HG03469 (cell line): ENCODE measurements around the gene ANKRD13B.

Experiments
- ATAC-seq: cut with Tn5 transposase; IDR thresholded peaks from one replicate; pipeline ENCODE4 v1.9.1; 2021; ENCODE audit warnings: mild to moderate bottlenecking, moderate library complexity, moderate number of reproducible peaks; ENCODE audit not compliant: unreplicated experiment

The ANKRD13B gene

GRCh38 chr17:29615492-29616299 lies 22.8 kb downstream of the ANKRD13B start:
- no peak for ATAC-seq

- ATAC-seq: no peak
Observed at GRCh38 chr17:29616300-29617048, 23.5 kb downstream of the ANKRD13B start.

GRCh38 chr17:29617125-29617480 lies 24.2 kb downstream of the ANKRD13B start:
- peak; percentile 33 for ATAC-seq

GRCh38 chr17:29617481-29618271 lies 24.7 kb downstream of the ANKRD13B start:
- ATAC-seq: no peak

- no peak for ATAC-seq
Observed at GRCh38 chr17:29618272-29619065, 25.5 kb downstream of the ANKRD13B start.

GRCh38 chr17:29619251-29619650 lies 26.3 kb downstream of the ANKRD13B start:
- ATAC-seq: no peak

GRCh38 chr17:29620271-29620670 lies 27.3 kb downstream of the ANKRD13B start:
- no peak for ATAC-seq

GRCh38 chr17:29620779-29621500 lies 28.0 kb downstream of the ANKRD13B start:
- no peak for ATAC-seq

GRCh38 chr17:29621751-29622194 lies 28.8 kb downstream of the ANKRD13B start:
- no peak for ATAC-seq

- ATAC-seq: no peak
Observed at GRCh38 chr17:29622337-29623282, 29.7 kb downstream of the ANKRD13B start, which contains the start of gene CORO6. CORO6 (minus strand) TSS chr17:29622912; CDS start chr17:29621421, 1,491 bp downstream.

- no peak for ATAC-seq
Observed at GRCh38 chr17:29623283-29623647, 30.3 kb downstream of the ANKRD13B start.

- no peak for ATAC-seq
Observed at GRCh38 chr17:29624586-29624985, 31.7 kb downstream of the ANKRD13B start.

GRCh38 chr17:29625037-29625750 lies 32.3 kb downstream of the ANKRD13B start:
- ATAC-seq: no peak

GRCh38 chr17:29627951-29628350 lies 35.0 kb downstream of the ANKRD13B start:
- ATAC-seq: no peak

- no peak for ATAC-seq
Observed at GRCh38 chr17:29628644-29629043, 35.7 kb downstream of the ANKRD13B start.

GRCh38 chr17:29629839-29630238 lies 36.9 kb downstream of the ANKRD13B start:
- ATAC-seq: no peak

GRCh38 chr17:29630630-29631193 lies 37.8 kb downstream of the ANKRD13B start:
- no peak for ATAC-seq

- no peak for ATAC-seq
Observed at GRCh38 chr17:29633886-29634285, 41.0 kb downstream of the ANKRD13B start.
